Activated CD4-positive, CD25-positive, alpha-beta regulatory T cell treated with anti-CD3 and anti-CD28 coated beads, Interleukin-2, amount 50 U/mL, for 16 hours (primary cell): ENCODE results near the gene WDR5B.
A peak's percentile ranks its signal among the peaks of the same experiment; 100 is the strongest.

Source experiments
- DNase-seq: peaks from one replicate; pipeline ENCODE4 v3.0.0-alpha.2; 2020; ENCODE audit warnings: low read depth, low spot score

WDR5B gene

GRCh38 chr3:122409446-122409845 lies 6.4 kb downstream of the WDR5B start:
- DNase-seq: no peak

DNA sequence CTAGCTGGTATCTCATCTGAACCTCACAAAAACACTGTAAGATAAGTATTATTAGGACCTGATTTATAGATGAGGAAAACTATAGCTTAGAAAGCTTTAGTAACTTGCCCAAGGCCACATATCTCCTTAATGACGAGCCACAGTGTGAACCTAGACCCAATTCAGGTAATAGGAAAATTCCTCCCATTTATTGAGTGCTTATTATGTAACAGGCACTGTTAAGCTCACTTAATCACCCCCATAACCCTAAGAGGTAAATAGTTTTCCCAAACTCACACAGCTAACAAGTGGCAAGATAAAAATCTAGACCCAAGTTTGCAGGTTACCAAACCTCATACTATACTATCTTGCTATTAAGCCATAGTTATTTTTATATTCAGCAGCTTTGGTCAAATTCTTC lies 7.9 kb downstream of the WDR5B start:
- no peak for DNase-seq

- no peak for DNase-seq
Observed at GRCh38 chr3:122406198-122406597, 9.7 kb downstream of the WDR5B start.

DNA sequence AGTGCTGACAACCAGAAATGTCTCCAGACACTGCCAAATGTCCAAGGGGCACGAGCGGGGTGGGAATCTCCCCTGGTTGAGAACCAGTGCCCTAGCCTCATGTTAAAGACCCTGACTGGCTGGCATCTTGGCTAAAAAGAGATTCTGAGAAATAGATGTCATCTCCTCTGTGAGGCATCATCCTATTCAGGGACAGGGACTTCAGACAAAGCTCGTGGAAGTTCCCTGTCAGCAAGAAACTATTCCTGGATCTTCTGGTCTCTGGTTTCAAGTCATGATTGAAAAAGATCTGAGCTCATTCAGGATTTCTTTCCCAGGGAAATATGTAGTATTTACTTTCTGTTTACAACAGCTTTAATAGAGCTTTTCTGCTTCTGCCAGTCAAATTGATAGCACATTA lies 10.8 kb downstream of the WDR5B start:
- no peak for DNase-seq

GRCh38 chr3:122403489-122403888 lies 12.4 kb downstream of the WDR5B start:
- DNase-seq: no peak

GRCh38 chr3:122398920-122399319 lies 16.9 kb downstream of the WDR5B start:
- DNase-seq: no peak

- DNase-seq: no peak
Observed at GRCh38 chr3:122397201-122397600, 18.7 kb downstream of the WDR5B start.

DNA sequence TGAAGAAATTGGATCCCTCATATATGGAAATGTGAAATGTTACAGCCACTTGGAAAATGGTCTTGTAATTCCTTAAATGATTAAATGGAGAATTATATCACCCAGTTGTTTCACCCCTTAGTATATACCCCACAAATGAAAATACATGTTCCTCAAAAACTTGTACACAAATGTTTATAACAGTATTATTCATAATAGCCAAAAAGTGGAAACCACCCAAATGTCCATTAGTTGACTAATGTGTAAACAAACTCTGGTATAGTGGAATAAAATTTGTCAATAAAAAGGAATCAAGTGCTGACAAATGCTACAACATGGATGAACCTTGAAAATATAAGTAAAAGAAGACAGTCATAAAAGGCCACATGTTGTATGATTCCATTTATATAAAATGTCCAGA lies 19.4 kb downstream of the WDR5B start:
- no peak for DNase-seq

DNA sequence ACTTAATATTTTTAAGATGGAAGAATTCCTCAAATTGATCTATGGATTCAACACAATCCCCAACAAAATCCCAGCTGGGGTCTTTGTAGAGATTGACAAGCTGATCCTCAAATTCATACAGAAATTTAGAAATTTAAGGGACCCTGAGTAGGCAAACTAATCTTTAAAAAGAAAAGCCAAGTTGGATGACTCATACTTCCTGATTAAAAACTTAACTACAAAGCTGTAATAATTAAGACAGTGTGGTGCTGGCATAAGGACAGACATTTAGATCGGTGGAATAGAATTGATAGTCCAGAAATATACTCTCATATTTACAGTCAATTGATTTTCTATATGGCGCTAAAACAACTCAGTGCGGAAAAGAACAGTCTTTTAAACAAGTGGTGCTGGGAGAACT lies 20.3 kb downstream of the WDR5B start:
- no peak for DNase-seq

GRCh38 chr3:122394173-122394572 lies 21.7 kb downstream of the WDR5B start:
- no peak for DNase-seq

DNA sequence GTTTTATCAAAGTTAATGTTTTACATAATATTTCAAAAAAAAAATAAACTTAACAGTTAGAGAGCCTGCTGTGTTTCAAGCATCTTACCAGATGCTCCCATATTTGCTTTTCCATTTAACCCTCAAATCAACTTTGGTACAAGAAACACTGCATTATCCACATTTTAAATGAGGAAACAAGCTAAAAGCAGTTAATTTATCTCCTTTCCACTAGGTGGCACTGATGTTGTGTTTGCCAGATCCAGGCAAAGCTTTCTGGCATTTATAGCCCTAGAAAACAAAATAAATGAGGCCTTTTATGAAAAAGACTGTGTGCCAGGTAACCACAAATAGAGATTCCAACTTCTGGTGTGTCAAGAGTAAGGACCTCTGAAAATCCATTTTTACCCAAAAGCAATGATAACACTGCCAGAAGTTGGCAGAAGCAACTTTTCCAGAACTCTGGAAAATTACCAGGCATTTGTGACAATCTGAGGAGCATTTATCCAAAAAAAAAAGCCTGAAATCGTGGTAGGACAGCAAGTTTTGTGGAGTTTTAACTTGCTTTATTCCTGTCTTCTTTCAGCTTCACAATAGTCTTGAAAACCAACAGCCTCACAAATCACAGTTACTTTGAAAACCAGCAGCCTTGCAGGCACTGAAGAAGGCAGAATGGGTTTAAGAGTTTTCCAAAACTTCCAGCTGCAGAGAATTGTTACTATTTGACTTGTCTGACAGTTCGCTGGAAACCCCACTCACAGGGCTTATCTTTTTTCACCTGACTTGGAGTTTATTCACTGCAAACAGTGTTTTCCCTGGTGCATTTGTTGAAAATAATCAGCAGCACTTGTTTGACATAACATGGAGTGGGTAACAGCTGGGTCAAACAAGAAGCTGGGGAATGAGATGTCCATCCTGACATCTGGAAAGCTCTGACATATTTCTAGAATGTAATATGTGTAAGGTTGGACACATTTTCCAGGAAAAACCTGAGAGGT lies 22.7 kb downstream of the WDR5B start:
- DNase-seq: no peak

DNA sequence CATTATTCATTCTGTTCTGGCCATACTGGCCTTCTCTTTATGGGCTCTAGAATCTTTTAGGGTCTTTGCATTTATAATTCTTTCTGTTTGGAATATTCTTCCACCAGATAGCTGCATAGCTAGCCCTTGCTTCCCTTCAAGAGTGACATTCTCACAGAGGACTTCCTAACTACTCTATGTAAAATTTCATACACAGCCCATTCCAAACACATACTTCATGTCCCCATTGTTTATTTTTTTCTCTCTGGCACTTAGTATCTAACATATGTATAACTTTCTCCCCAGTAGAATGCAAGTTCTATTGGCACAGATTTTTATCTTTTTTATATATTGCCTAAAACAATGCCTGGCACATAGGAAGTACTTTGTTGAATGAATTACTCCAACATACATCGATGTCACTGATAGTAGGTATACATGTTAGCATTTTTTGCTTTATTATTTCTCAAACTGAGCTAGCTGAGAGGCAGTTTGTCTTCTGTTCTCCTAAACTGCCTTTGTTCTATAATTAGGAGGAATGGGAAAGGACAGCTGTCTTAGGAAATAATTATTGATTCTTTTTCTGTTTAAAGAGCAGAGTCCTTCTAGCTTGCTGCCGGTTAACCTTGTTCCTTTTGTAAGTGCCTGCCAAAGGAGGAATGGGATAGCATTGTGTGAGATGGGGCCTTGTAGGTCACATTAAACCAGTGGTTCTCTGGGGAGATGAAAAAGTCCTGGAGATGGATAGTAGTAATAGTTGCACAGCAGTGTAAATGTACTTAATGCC lies 24.0 kb downstream of the WDR5B start:
- no peak for DNase-seq

DNA sequence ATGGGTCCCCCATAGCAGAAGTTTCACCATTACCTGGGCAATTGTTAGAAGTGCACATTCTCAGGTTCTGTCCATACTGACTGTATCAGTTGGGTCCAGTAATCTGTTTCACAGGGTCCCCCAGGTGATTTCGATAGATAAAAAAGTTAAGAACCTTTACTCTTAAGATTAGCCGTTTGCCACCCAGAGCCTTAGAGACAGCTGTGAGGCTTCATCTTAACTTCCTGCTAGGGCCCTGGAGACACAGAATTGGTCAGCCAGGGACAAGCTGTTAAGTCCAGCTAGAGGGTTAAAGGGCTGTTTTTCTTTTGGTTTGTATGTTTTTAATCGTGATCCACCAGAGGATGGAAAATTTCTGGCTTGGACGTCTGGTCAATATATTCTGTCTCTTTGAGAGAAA lies 25.2 kb downstream of the WDR5B start:
- no peak for DNase-seq

DNA sequence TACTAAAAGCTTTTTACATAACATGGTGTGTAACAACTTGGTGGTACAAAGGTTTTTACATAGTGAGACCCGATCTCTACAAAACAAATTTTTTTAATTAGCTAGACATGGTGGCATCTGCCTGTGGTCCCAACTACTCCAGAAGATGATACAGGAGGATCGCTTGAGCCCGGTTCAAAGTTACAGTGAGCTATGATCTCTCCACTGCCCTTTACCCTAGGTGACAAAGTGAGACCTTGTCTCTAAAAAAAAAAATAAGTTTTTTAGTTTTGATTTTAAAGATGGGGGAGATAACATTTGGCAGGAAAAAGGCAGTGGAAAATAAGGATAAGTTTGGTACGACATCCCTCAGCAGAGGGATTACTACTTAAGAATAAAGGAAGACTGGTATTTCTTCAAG lies 26.0 kb downstream of the WDR5B start:
- no peak for DNase-seq

GRCh38 chr3:122389197-122389596 lies 26.7 kb downstream of the WDR5B start:
- no peak for DNase-seq

- no peak for DNase-seq
Observed at GRCh38 chr3:122387709-122388108, 28.2 kb downstream of the WDR5B start.

DNA sequence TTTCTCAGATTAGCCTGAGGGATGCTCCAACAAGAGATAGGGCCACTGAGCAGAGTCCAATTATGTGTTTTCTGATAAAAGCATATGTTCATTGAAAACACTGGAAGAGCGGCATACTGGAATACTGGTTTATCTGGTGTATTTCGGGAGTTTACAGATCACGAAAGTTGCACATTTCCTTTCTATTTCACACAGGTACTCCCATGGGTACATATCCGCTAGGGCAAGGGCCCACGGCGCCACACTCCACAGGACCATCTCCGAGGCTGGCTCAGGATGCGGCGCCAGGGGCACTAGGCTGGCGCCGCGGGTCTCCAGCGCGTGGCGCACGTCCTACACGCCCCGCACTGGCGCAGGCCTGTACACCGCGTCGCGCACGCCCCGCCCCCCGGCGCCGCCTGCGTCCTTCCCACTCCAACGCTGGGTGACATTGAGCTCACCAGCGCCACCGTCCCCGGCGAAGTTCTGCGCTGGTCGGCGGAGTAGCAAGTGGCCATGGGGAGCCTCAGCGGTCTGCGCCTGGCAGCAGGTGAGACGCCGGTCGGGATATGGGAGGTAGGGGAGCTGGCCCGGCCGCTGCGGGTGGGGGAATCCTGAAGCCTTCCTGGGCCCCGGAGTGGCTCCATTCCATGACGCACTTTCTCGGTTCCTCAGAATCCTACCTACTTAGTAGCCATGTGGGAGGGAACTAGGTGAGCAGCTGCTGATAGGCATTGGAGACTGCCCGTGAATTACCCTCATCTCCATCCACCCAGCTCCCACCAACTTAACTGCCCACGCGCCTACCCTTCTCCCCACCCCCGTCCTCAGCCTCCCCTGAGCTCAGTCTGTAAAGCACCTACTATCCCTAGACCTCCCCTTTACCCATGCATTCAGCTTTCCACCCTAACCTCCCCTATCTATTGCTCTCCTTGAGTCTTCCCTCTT lies 31.8 kb downstream of the WDR5B start, which contains the start of gene FAM162A:
Gene FAM162A (plus strand): TSS at position 412 of the 927 bp plus-strand sequence. CDS start 84 bp downstream, at position 496.
- DNase-seq: peak; percentile 82

- DNase-seq: peak; percentile 68
Observed at GRCh38 chr3:122382888-122383666, 32.8 kb downstream of the WDR5B start, which contains the start of gene MIX23. Gene MIX23 (minus strand): TSS chr3:122383231. CDS start chr3:122383224, 7 bp downstream.

DNA sequence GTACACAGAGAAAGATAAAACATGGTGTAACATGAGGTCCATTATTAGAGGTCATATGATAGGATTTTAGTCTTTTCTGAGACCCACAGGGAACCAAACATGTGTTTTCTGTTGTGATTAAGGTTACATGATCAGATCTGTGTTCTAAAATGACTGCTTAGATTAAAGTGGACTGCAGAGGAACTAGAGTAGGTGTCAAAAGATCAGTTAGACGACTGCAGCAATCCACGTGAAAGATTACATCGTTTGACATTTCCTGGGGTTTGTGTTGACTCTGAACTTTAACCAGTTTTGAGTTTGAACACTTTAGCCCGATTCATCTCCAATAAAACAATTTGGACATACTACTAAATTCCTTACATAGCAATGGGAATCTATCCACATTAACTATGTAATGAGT lies 37.9 kb downstream of the WDR5B start:
- DNase-seq: no peak

- DNase-seq: no peak
Observed at GRCh38 chr3:122374034-122374433, 41.8 kb downstream of the WDR5B start.

DNA sequence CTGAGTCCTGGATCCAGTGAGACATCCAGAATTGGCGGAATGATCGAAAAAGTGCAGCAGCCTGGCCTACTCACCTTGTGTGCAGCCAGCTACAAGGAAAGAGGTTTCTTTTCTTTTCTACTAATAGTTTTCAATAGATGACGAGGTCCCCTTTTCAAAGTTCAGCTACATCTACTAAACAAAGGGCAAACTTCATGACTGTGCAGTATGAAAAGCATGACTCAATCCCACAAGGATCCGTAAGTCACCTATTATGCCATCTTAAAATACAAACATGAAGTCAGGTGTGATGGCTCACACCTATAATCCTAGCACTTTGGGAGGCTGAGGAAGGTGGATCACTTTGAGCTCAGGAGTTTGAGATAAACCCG lies 49.5 kb downstream of the WDR5B start:
- no peak for DNase-seq
